GM19463 (cell line): Measurements from ENCODE around the gene FOXK2.
A peak's percentile ranks its signal among the peaks of the same experiment; 100 is the strongest.
"Not testable (repeated sequence)": the region's sequence is repeated elsewhere in the genome, so short reads cannot be mapped to it uniquely, and the experiment has no call there.

Experiments used
- ATAC-seq: cut with Tn5 transposase; IDR thresholded peaks from one replicate; pipeline ENCODE4 v1.9.1; 2021; ENCODE audit warnings: mild to moderate bottlenecking, moderate library complexity; ENCODE audit not compliant: unreplicated experiment

Gene FOXK2

DNA sequence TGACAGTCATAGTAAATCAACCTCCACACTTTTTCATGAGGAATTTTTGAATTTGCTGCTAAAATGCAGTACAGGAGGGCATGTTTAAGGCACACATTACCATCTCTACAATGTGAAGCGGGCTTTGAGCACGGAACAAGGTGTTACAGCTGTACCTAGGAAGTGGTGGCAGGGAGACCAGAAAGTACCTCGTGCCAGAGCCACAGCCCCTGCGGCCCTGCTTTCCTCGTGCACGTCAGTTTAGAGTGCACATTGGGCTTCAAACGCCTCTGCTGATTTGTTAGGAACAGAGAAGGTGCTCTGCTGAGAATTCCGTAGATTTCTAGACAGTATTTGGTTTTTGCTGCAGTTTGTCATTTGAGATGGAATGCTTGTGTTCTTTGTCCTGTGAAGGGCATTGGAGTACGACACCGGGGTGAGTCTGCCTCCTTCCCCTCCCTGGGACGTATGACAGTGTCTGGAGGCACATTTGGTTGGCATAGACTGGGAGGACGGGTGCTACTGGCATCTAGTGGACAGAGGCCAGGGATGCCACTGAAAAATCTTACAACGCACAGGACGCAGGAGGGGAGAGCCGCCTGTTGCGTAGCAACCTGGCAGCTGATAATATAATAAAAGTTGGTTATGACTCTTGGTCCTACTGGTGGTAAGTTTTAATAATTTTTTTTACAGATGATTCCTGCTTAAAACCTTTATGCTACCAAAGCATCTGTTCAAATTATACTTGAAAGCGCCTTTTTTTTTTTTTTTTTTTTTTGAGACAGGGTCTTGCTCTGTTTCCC is 9.1 kb downstream of the FOXK2 start:
- no peak for ATAC-seq

DNA sequence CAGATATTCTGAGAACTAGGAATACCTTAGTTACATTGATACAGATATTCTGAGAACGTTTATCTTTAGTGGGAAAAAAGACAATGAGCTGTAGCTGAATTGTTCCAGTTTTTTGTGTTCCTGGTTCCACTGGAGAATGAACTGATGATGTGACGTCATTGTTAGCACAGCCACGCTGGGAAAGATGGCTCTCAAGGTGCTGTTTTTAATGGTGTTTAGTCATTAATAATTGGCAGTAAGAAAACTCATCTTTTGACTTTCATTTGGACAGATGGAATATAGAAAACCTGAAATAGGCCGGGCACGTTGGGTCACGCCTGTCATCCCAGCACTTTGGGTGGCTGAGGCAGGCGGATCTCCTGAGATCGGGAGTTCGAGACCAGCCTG is 10.4 kb downstream of the FOXK2 start:
- ATAC-seq: no peak

DNA sequence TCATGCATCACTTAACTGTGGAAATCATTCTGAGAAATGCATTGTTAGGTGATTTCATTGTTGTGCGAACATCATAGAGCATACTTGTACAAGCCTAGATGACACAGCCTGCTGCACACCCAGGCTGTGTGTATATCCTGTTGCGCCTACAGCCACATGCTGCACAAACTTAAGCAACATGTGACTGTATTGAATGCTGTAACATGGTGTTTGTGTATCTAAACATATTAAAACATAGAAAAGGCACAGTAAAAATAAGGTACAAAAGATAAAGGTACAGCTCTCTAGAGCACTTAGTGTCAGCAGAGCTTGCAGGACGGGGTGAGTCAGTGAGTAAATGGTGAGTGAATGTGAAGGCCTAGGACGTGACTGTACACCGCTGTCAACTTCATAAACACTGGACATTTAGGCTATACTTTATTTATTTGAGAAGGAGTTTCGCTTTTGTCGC is 11.9 kb downstream of the FOXK2 start:
- no peak for ATAC-seq

DNA sequence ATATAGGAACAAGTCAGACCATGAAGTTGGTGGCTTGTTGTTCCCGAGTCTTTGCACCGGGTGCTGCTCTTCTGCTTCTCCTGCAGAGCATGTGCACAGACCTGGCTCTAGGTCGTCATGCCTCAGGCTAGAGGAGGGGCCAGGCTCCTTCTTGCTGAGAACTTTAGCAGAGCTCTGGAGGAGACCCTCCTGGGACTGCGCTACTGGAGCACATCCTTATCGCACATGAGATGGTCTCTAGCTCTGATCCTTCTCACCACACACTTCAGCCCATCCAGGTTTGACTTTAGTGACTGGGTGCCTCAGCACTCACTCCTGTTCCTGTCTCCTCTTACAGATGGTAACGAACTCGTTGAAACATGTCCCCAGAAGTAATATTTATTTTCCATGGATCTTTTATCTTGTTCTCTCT is 14.9 kb downstream of the FOXK2 start:
- no peak for ATAC-seq

DNA sequence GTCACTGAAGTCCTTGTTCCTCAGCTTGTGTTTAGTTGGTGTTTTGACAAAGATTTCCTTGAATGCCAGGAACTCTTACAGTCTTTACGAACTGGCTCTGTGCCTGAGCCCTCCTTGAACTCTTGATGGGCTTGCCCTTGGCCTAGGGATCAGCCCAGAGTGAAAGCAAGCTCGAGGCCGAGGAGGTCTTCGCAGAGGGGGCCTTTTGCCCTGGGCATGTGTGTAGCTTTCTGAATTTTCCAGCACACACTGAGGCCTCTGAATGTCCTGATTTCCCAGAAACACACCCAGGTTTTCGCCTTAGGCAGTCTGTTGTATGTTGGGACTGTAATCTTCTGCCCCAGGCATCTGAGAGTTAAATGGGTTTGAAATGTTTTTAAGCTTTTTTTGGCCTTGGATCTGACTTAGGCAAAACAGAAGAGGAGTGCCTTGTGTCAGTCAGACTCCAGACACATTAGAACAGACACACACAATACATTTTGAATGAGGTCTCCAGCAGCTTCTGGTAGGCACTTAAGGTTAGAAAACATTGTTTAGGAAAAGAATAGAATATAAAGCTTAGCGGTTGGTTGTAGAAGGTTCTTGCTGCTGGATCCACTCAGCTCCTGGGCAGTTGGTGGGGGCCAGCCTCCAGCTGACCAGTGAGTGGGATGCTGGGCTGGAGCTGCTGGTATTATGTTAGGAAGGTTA is 17.1 kb downstream of the FOXK2 start:
- no peak for ATAC-seq

DNA sequence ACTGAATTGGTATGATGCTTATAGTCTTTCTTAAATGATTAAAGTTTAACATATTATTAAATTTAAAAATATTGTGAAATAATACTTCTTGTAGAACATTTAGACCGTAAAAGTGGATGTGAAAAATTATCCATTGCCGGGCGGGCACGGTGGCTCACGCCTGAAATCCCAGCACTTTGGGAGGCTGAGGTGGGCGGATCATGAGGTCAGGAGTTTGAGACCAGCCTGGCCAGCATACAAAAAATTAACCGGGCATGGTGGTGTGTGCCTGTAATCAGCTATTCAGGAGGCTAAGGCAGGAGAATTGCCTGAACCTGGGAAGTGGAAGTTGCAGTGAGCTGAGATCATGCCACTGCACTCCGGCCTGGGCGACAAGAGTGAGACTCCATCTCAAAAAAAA is 17.7 kb downstream of the FOXK2 start:
- ATAC-seq: not testable (repeated sequence)

DNA sequence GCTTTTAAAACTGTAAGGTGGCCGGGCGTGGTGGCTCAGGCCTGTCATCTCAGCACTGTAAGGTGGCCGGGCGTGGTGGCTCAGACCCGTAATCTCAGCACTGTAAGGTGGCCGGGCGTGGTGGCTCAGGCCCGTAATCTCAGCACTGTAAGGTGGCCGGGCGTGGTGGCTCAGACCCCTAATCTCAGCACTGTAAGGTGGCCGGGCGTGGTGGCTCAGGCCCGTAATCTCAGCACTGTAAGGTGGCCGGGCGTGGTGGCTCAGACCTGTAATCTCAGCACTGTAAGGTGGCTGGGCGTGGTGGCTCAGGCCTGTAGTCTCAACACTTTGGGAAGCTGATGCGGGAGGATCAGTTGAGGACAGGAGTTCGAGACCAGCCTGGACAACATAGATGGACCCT is 19.5 kb downstream of the FOXK2 start:
- ATAC-seq: not testable (repeated sequence)

DNA sequence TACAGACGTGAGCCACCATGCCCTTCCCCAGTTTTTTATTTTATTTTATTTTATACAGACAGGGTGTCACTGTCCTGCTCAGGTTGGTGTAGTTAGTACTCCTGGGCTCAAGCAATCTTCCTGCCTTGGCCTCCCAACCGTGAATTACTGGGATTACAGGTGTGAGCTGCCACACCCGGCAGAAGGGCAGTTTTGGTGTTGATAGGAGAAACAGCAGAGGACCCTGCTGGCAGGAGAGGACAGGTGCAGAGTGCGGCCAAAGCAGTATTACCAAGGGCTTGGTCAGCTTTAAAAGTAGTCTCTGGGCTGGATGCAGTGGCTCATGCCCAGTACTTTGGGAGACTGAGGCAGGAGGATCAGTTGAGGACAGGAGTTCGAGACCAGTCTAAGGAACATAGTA is 22.9 kb downstream of the FOXK2 start:
- ATAC-seq: no peak

DNA sequence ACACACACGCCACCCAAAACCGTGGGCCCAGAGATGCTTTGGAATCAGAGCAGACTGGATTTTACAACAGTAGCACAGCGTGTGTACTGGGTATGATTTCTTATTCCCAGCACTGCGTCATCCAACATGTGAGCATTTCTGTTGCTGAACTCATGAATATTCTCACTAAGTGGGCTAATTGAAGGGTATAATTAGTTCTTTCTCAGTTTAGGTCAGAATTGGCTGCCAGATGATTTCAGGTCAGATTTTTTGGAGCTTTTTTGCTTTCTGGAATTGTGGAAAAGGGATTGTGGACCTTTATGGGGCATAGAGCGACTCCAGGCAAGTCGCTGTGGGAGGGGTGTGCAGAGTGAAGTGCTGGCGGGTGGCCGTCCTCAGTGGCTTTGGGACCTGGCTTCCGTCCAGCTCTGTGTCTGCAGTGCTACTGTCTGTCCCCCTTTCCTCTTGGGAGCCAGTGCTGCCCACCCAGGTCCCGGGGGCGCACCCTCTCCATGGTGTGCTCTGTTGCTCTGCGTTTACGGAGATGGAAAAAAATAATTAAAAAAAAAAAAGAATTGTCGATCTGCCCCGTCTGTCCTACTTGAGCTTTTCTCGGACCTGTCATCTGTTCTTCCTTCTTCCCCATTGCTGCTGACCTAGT is 25.0 kb downstream of the FOXK2 start:
- no peak for ATAC-seq

DNA sequence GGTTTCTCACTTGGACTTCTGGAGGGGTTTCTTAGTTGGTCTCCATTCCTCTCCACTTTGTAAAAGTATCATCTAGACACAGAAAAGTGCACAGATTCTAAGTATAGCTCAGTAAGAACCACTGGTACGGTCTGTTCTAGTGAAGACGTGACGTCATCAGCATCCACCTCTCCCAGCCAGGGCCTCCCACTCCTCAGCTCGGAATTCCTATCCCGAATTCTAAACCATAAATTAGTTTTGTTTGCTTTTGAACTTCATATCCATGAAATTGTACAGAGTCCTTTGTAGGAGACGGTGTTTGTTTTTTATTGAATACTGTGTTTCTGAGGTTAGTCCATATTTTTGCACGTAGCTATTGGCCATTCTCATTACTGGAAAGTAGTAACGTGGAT is 25.5 kb downstream of the FOXK2 start:
- no peak for ATAC-seq

DNA sequence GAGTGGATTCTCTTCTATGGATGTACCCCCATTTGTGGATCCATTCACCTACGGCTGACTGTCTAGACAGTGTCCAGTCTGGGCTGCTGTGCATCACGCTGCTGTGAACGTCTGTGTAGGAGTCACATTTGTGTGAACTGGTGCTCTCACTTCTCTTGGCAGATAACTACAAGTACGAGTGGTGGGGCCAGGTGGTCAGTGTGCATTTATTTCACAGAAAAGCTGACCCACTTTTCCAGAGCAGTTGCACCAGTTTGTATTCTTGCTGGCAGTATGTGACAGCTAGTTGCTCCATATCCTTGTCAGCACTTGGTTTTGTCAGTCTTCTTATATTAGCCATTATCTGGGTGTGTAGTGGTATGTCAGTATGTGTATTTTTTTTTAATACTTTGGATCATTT is 28.4 kb downstream of the FOXK2 start:
- ATAC-seq: no peak

DNA sequence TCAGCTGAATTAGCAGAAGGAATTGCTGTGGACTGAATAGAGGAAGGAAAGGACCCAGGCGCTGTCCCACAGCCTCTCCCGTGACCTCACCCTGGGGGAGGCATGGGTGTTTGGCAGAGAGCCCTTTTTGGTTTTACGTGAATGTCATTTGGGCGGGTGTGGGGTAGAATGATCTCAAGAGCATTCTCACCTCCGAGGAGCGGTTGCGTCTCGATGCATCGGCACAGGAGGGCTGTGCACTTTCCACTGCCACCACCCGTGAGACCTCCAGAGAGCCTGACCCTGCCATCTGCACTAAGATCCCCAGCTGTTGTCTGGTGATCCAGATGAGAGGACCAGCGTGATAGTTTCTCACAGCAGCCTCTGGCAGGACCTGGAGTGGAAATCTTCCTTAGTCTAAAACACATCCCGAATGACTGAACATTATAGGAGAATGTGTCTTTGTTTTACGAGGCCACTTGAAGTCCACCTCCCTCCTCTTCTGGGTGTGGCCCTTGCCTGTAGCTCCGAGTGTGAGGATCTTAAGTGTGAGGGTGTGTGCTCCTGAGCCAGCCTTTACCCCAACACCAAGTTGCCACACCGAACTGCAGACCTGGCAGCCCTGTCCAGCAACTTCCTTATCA is 29.3 kb downstream of the FOXK2 start:
- no peak for ATAC-seq

DNA sequence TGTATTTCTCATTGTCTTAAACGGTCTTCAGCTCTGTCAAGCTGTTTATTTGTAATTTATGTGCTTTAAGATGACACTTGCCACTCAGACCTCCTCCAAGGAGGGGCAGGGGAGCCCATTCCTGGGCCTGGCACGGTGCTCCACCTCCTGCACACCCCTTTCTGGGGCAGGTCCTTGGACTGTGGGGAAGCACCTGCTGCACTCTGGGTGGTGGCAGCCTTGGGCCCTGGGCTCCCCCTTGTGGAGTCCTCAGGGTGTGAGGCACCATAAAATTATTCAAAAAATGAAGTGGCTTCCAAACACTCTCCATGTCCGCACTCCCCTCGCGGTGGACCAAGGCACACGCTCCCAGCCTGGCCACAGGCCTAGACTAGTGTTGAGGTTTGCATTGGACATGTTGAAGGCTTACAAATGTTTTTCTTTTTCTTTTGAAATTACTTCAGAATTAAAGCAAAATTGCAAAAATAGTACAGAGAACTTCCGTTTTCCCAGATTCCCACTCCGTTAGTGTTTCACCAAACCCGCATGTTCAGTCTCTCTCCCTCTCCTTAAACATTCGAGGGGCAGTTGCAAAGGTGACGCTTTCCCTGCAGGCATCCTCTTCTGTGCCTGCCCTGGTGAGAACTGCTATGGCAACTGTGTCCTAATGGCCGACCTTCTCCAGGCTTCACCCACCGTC is 32.4 kb downstream of the FOXK2 start:
- ATAC-seq: peak; percentile 70

DNA sequence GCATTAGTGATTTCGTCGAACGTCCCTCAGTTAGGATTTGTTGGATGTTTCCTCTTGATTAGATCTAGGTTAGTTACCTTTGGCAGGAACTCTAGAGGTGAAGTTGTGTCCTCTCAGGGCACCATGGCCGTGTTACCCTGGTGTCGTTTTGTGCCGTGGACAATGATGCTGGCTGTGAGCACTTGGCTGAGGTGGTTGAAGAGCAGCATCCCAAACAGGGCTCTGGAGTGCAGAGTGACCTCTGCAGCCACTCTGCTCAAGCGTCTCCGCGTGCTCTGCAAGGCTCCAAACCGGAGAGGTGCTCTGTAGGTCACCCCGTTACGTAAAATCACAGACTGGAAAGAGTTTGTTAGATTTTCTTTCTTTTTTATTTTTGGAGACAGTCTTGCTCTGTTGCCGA is 33.0 kb downstream of the FOXK2 start:
- no peak for ATAC-seq

DNA sequence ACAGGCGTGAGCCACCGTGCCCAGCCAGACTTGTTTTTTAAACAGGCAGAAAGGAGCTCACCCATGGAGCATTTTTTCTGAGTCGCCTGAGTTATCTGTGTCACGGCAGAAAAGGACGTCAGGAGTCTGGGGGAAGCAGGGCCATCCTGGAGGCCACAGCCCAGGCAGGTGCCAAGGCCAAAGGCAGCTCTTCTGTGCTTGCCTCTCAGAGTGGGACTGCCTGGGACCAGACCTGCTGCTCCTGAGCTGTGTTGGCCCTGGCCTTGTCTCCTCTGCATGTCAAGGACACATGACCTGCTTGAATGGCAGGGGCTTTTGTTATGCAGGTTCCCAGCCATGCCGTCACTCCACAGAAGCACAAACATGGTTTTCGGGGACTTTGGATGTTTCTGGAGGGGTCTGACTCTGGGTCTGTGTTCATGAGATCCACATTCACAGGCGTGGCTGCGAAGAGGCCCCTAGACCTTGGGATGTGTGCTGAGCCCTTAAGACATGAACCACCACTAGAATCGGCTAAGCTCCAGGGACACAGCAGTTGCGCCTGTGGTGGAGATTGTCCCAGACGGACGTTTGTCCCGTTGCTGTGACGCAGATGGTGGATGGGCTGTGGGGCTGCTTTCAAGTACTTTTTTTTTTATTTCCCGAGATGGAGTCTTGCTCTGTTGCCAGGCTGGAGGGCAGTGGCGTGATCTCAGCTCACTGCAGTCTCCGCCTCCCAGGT is 33.8 kb downstream of the FOXK2 start:
- ATAC-seq: no peak

DNA sequence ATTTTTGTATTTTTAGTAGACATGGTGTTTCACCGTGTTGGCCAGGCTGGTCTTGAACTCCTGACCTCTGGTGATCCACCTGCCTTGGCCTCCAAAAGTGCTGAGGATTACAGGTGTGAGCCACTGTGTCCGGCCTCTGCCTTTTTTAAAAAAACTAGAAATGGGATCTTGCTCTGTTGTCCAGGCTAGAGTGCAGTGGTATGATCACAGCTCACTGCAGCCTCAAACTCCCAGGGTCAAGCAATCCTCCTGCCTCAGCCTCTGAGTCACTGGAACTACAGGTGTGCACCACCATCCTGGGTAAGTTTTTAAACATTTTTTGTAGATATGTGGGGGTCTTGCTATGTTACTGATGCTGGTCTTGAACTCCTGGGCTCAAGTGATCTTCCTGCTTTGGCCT is 38.0 kb downstream of the FOXK2 start:
- not testable (repeated sequence) for ATAC-seq

DNA sequence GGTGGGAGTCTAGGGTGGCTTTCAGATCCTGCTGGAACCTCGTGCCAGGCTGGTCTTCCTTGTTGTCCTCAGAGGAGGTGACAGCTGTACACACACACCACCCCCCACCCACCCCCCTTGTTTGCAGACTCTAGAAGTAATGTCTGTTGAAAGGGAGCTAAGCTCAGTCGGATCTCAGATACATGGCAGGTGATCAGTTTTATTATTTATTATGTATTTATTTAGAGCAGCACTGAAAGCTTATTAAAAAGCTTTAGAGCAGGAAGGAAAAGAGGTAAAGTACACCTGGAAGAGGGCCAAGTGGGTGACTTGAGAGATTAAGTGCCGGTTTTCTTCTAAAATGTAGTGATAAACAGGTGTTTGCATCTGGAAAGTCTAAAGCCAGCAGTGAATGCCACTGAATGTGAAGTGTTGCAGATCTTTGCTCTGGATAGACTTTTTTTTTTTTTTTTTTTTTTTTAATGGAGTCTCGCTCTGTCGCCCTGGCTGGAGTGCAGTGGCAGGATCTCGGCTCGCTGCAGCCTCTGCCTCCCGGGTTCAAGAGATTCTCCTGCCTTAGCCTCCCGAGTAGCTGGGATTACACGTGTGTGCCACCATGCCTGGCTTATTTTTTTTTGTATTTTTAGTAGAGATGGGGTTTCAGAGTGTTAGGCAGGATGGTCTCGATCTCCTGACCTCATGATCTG is 40.2 kb downstream of the FOXK2 start:
- ATAC-seq: no peak

DNA sequence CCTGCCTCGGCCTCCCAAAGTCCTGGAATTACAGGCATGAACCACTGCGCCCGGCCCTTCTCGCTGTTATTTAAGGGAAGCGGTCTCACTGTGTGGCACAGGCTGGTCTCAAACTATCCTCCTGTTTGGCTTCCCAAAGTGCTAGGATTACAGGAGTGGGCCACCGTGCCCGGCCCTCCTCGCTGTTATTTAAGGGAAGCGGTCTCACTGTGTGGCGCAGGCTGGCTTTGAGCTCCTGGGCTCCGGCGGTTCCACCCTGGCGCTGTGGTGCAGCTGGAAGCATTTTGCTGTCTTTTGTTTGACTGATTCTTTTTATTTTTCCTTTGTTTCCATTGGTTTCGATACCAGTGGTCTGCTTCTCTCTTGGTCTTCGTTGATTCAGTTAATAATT is 40.7 kb downstream of the FOXK2 start:
- ATAC-seq: no peak

DNA sequence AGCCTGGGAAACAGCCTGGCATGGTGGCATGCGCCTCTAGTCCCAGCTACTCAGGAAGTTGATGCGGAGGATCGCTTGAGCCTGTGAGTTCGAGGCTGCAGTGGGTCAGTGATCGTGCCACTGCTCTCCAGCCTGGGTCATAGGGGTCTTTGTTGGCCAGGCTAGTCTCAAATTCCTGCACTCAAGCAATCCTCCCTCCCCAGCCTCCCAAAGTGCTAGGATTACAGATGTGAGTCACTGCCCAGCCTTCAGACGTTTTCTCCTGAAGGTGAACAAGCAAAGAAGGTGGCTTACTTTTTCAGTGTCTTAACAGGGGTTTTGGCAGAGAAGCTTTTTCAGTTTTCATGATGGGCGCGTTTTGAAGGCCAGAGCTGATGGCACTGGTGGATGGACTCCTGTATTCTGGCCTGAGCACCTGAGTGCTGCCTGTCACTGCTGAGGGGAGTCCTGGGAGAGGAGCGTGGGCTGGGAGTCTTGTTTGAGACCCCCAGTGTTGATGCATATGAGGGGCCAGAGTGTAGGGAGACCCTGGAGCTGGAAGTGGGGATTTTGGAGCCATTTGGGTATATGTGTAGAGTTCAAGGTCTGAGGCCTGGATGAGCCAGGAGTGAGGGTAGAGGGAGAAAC is 41.4 kb downstream of the FOXK2 start:
- ATAC-seq: no peak
